NCI-H524 (cell line): Measurements from ENCODE around the gene MMP24OS.
"Not testable (repeated sequence)": the region's sequence is repeated elsewhere in the genome, so short reads cannot be mapped to it uniquely, and the experiment has no call there.

Source experiments
- DNase-seq, 2 experiments: peaks; one replicate each; lab custom pipeline; 2025; lab: John Stamatoyannopoulos, UW

Gene MMP24OS

GRCh38 chr20:35275741-35276251 lies 2.1 kb downstream of the MMP24OS start:
- DNase-seq, result no peak

GRCh38 chr20:35274172-35275092 lies 3.5 kb downstream of the MMP24OS start:
- no peak for DNase-seq

GRCh38 chr20:35273449-35274171 lies 4.3 kb downstream of the MMP24OS start:
- peak in 1 of 2 experiments; percentile 61 for DNase-seq

- no peak for DNase-seq
These were observed 6.0 kb downstream of the MMP24OS start for GRCh38 chr20:35271904-35272303.

- no peak for DNase-seq
These were observed 6.6 kb downstream of the MMP24OS start for GRCh38 chr20:35271073-35271882.

GRCh38 chr20:35270021-35270902 lies 7.7 kb downstream of the MMP24OS start:
- no peak for DNase-seq

GRCh38 chr20:35269055-35269781 lies 8.7 kb downstream of the MMP24OS start:
- peak; percentile 48 to 59 for DNase-seq

- no peak for DNase-seq
These were observed 10.8 kb downstream of the MMP24OS start for GRCh38 chr20:35267092-35267491.

GRCh38 chr20:35264755-35265154 lies 13.2 kb downstream of the MMP24OS start:
- DNase-seq, result peak in 1 of 2 experiments; percentile 26

- peak in 1 of 2 experiments; percentile 40 for DNase-seq
These were observed 14.2 kb downstream of the MMP24OS start for GRCh38 chr20:35263532-35264341.

- DNase-seq, result peak; percentile 51 to 70
These were observed 15.0 kb downstream of the MMP24OS start for GRCh38 chr20:35262731-35263531.

- not testable (repeated sequence) for DNase-seq
These were observed 15.6 kb downstream of the MMP24OS start for GRCh38 chr20:35262321-35262720.

GRCh38 chr20:35260426-35260825 lies 17.5 kb downstream of the MMP24OS start:
- no peak for DNase-seq

- no peak for DNase-seq
These were observed 20.6 kb downstream of the MMP24OS start for GRCh38 chr20:35257175-35257909.

- no peak for DNase-seq
These were observed 23.4 kb downstream of the MMP24OS start for GRCh38 chr20:35254448-35254999.

- DNase-seq, result no peak
These were observed 24.9 kb downstream of the MMP24OS start for GRCh38 chr20:35253010-35253409.

GRCh38 chr20:35252598-35252997 lies 25.3 kb downstream of the MMP24OS start:
- not testable (repeated sequence) for DNase-seq
